GM12878 (cell line): ENCODE results near the gene ADGRD1. TPM values are rescaled to one million over a fixed set of nuclear protein-coding genes. Genes with fewer than 3 reads are reported as not detected.

Experiments used
- ATAC-seq: fragments of 200-7000 bp; cut with Tn5 transposase; 3 replicates; pipeline ENCODE4 v1.9.1; 2020; ENCODE audit warnings: mild to moderate bottlenecking, moderate library complexity
- BruUV-seq: library from RNA; stranded (reverse); fragments of 400-500 nt; replicated peaks from 2 replicates; lab custom pipeline; 2021; lab: Mats Ljungman, UMichigan
- CTCF ChIA-PET: fragments of 300-600 bp; sonication (Branson Sonifier 250); formaldehyde crosslinking; extraction: SDS; loops from one replicate; lab custom pipeline; 2021; ENCODE audit warnings: inconsistent platforms; lab: Yijun Ruan, JAX
- POLR2A ChIA-PET: fragments of 350-600 bp; formaldehyde crosslinking; extraction: SDS; loops from one replicate; lab custom pipeline; 2021; ENCODE audit warnings: inconsistent platforms; lab: Charles Lee
- RAD21 ChIA-PET: fragments of 300-600 bp; sonication (Branson Sonifier 250); formaldehyde crosslinking; loops from one replicate; lab custom pipeline; 2023; ENCODE audit warnings: antibody characterized with exemption; ENCODE audit not compliant: unreplicated experiment; lab: Charles Lee
- SMC1A ChIA-PET: fragments of 300-600 bp; sonication (Branson Sonifier 250); formaldehyde crosslinking; loops from one replicate; lab custom pipeline; 2023; ENCODE audit not compliant: unreplicated experiment, uncharacterized antibody; lab: Charles Lee
- DNase-seq: peaks from one replicate; pipeline ENCODE4 v3.0.0-alpha.2; 2011; ENCODE audit warnings: low read depth, low spot score
- FAIRE-seq: peaks from 3 replicates; lab custom pipeline; 2011; peaks lifted over from hg19 to GRCh38; lab: Jason Lieb, UNC
- H2AFZ ChIP-seq: 2 replicates; pipeline ENCODE4 v1.6.0; 2011; ENCODE audit warnings: low read depth, low read length, control low read depth; ENCODE audit not compliant: control insufficient read depth
- H3K27ac ChIP-seq: 2 replicates; pipeline ENCODE4 v1.5.1; 2011; ENCODE audit warnings: control low read depth; ENCODE audit not compliant: control insufficient read depth, insufficient read depth
- H3K27me3 ChIP-seq, 2 experiments: replicated peaks in 1 of 2; 2 replicates each; pipeline versions ENCODE4 v1.6.0 to v1.6.1; 2011; ENCODE audit warnings: low read length in 1 of 2; ENCODE audit not compliant: control insufficient read depth in 2 of 2, insufficient read depth in 2 of 2
- H3K36me3 ChIP-seq, 2 experiments: 2 replicates each; pipeline ENCODE4 v1.5.1; 2011; ENCODE audit warnings: low read length in 1 of 2; ENCODE audit not compliant: control insufficient read depth in 2 of 2, insufficient read depth in 2 of 2
- H3K4me1 ChIP-seq: 2 replicates; pipeline ENCODE4 v1.6.1; 2011; ENCODE audit warnings: mild to moderate bottlenecking, low read length, moderate library complexity, mixed read lengths; ENCODE audit not compliant: control insufficient read depth, insufficient read depth
- H3K4me2 ChIP-seq: 2 replicates; pipeline ENCODE4 v1.6.0; 2011; ENCODE audit warnings: control low read depth; ENCODE audit not compliant: control insufficient read depth, insufficient read depth
- H3K4me3 ChIP-seq: fragments of 200-600 bp; sonication (generic); 2 replicates; pipeline ENCODE4 v1.5.1; 2016
- H3K79me2 ChIP-seq: 2 replicates; pipeline ENCODE4 v1.6.0; 2011; ENCODE audit warnings: low read length; ENCODE audit not compliant: control insufficient read depth, insufficient read depth
- H3K9ac ChIP-seq: 2 replicates; pipeline ENCODE4 v1.8.0; 2011; ENCODE audit warnings: low read length, control low read depth, mixed read lengths; ENCODE audit not compliant: control insufficient read depth, insufficient read depth
- H3K9me3 ChIP-seq: replicated peaks from 3 replicates; pipeline ENCODE4 v1.5.1; 2011; ENCODE audit warnings: mild to moderate bottlenecking, low read length; ENCODE audit not compliant: control insufficient read depth, insufficient read depth
- H4K20me1 ChIP-seq: 2 replicates; pipeline ENCODE4 v1.6.0; 2011; ENCODE audit not compliant: control insufficient read depth, insufficient read depth
- BCL3 ChIP-seq: IDR thresholded peaks from 2 replicates; pipeline ENCODE4 v1.6.1; 2011; ENCODE audit warnings: borderline replicate concordance, low read depth, mild to moderate bottlenecking, moderate library complexity, low read length; ENCODE audit not compliant: insufficient read depth, poor library complexity, severe bottlenecking
- CEBPZ ChIP-seq: fragments of 150-350 bp; IDR thresholded peaks from 2 replicates; pipeline ENCODE4 v1.6.1; 2016; ENCODE audit warnings: low read depth, low read length
- CHD1 ChIP-seq: IDR thresholded peaks from 2 replicates; pipeline ENCODE4 v1.6.1; 2012; ENCODE audit warnings: low read depth, low read length, improper control_type of control experiment
- EED ChIP-seq: sonication (generic); IDR thresholded peaks from 2 replicates; pipeline ENCODE4 v1.6.1; 2016; ENCODE audit warnings: antibody characterized with exemption, low read depth
- EGR1 ChIP-seq, 2 experiments: IDR thresholded peaks; 1 replicate in 1 of 2; 2 replicates in 1 of 2; pipeline ENCODE4 v1.6.1; 2011 to 2012; ENCODE audit warnings: low read depth in 2 of 2, low read length in 2 of 2, borderline replicate concordance in 1 of 2, mild to moderate bottlenecking in 1 of 2, moderate library complexity in 1 of 2
- ETV6 ChIP-seq, 2 experiments: fragments of 450-650 bp in 1 of 2; IDR thresholded peaks in 1 of 2; conservative IDR thresholded peaks in 1 of 2; 2 replicates each; pipeline ENCODE4 v1.6.1; 2014; ENCODE audit warnings: antibody characterized with exemption in 1 of 2, borderline replicate concordance in 1 of 2, low read depth in 1 of 2, mild to moderate bottlenecking in 1 of 2, moderate library complexity in 1 of 2
- GATAD2B ChIP-seq: fragments of 450-650 bp; conservative IDR thresholded peaks from 2 replicates; pipeline ENCODE4 v1.6.1; 2017; ENCODE audit warnings: low read depth, mild to moderate bottlenecking, moderate library complexity
- HDGF ChIP-seq: fragments of 450-650 bp; IDR thresholded peaks from 2 replicates; pipeline ENCODE4 v1.6.1; 2016; ENCODE audit warnings: antibody characterized with exemption
- PKNOX1 ChIP-seq: fragments of 450-650 bp; IDR thresholded peaks from 2 replicates; pipeline ENCODE4 v1.6.1; 2016; ENCODE audit warnings: mild to moderate bottlenecking
- RELA ChIP-seq: fragments of 450-650 bp; IDR thresholded peaks from 2 replicates; pipeline ENCODE4 v1.8.0; 2014; ENCODE audit warnings: borderline replicate concordance; ENCODE audit not compliant: partially characterized antibody
- TCF7 ChIP-seq: IDR thresholded peaks from 2 replicates; pipeline ENCODE4 v1.6.1; 2014; ENCODE audit warnings: antibody characterized with exemption, borderline replicate concordance
- WGBS: methylation state at CpG from one replicate; pipeline ENCODE4 v1.1.6; 2016; ENCODE audit warnings: low lambda C conversion rate; ENCODE audit not compliant: insufficient replicate concordance, insufficient coverage; ENCODE audit errors: missing lambda C conversion rate; 5-methylcytosine and 5-hydroxymethylcytosine counted together
- in situ Hi-C: fragments of 300-500 bp; cut with MboI; formaldehyde crosslinking; loops from 9 replicates; pipeline ENCODE4 v1.14.3; 2018; ENCODE audit warnings: mixed read lengths
- intact Hi-C: fragments of 100-400 bp; cut with micrococcal nuclease; formaldehyde crosslinking; loops from one replicate; pipeline ENCODE4 v1.14.2; 2022; ENCODE audit not compliant: unreplicated experiment
- polyA plus RNA-seq, 11 experiments: library from polyadenylated mRNA; depleted of rRNA in 4 of 11; unstranded in 6 of 11; stranded (reverse) in 5 of 11; fragments of >200 nt; fragmentation: Nextera tagmentation in 4 of 11; fragmentation: Illumina TruSeq in 1 of 11; extraction: Ambion mirVana in 4 of 11; extraction: Trizol in 1 of 11; gene quantifications; 1 replicate in 1 of 11; 2 replicates in 10 of 11; pipeline versions ENCODE4 v1.2.1 to v1.2.3, GENCODE V29; 2011 to 2016; ENCODE audit warnings: inconsistent platforms in 2 of 11, missing spikeins in 2 of 11, low read depth in 1 of 11
- total RNA-seq, 4 experiments: library from RNA; depleted of rRNA in 3 of 4; stranded (reverse); fragments of >200 nt in 3 of 4; fragmentation: Illumina TruSeq in 1 of 4; extraction: Trizol in 1 of 4; gene quantifications; 2 replicates each; pipeline versions ENCODE4 v1.2.1 to v1.2.3, GENCODE V29; 2013 to 2021

The ADGRD1 gene
- total and polyA plus RNA-seq, 10 of the 15 experiments (the other 5 are each of a cell fraction or from before 2014, with no cell fraction given), result 0.15 to 12.7 (median 1.2) TPM

GRCh38 chr12:130932061-130932930, 21.4 kb upstream of the ADGRD1 start:
- H3K9ac ChIP-seq, result no peak overlapping the region
- SMC1A ChIA-PET, result interaction anchor here (0.9 to 1.1 kb wide), 3 partner anchors 11 to 61 kb away, joined by 3 to 4 read pairs (median 3); no protein-coding TSS in a partner anchor
- no peaks in the 10 kb centered on the region for H3K9me3 ChIP-seq
- TF ChIP-seq EED, result no peak
- no peak for TF ChIP-seq PKNOX1
- no peak for TF ChIP-seq HDGF
- TF ChIP-seq TCF7, result no peak
- TF ChIP-seq CHD1, result no peak
- TF ChIP-seq RELA, result no peak
- TF ChIP-seq CEBPZ, result no peak
- TF ChIP-seq ETV6 (conservative IDR thresholded peaks at IDR 0.05 in 1 of 2, IDR thresholded peaks at IDR 0.05 in 1 of 2; ENCODE audit: borderline replicate concordance in 1 of 2, low read depth in 1 of 2), result no peak
- no peak for TF ChIP-seq EGR1 (IDR thresholded peaks at IDR 0.05; ENCODE audit: borderline replicate concordance in 1 of 2, low read depth in 2 of 2, low read length in 2 of 2)
- no peak for TF ChIP-seq BCL3
- no peak for TF ChIP-seq GATAD2B
- H3K4me3 ChIP-seq, result no peak overlapping the region
- no peaks in the 10 kb centered on the region for H3K36me3 ChIP-seq
- no peaks in the 10 kb centered on the region for H3K4me1 ChIP-seq
- H3K27me3 ChIP-seq, result peaks cover 0 to 1% of the 10 kb centered on the region in 2 experiments; a peak in 2 of 4 replicates
- H3K27ac ChIP-seq, result no peak overlapping the region
- H4K20me1 ChIP-seq, result no peaks in the 10 kb centered on the region
- no peak for DNase-seq
- POLR2A ChIA-PET, result interaction anchor here (1.1 kb wide), 1 partner anchor 10 kb away, joined by 3 read pairs; no protein-coding TSS in a partner anchor
- CTCF ChIA-PET, result no interaction called here
- no peak overlapping the region for H3K4me2 ChIP-seq
- RAD21 ChIA-PET, result no interaction called here
- in situ Hi-C loops (no loop called here), intact Hi-C loops (no loop called here)
- no peaks in the 10 kb centered on the region for H3K79me2 ChIP-seq
- no peak overlapping the region for H2AFZ ChIP-seq
- ATAC-seq, result no peak
- no peak for FAIRE-seq
- 47% methylated on average over 10 of the region's 10 CpGs for WGBS
- BruUV-seq, result no TSS peak
